Heart right ventricle (tissue), 16 donors: ENCODE data around the gene SH2D4B. TPM values are rescaled to one million over a fixed set of nuclear protein-coding genes. Genes with fewer than 3 reads are reported as not detected.

ENCODE experiments used
- ATAC-seq, 8 donors: fragments of 200-7000 bp; cut with Tn5 transposase; one replicate each; pipeline ENCODE4 v1.9.1; 2020; ENCODE audit warnings: mild to moderate bottlenecking in 8 of 8, moderate library complexity in 8 of 8, moderate number of reproducible peaks in 1 of 8
- DNase-seq, 2 donors: peaks; one replicate each; pipeline ENCODE4 v3.0.0-alpha.2; 2020
- H3K27ac ChIP-seq, 10 donors: fragments of 200-600 bp; sonication (generic) in 2 of 10; one replicate each; pipeline versions ENCODE4 v1.5.0 to v1.8.0; 2020 to 2022; ENCODE audit warnings: mild to moderate bottlenecking in 3 of 10
- H3K27me3 ChIP-seq, 7 donors: fragments of 200-600 bp; one replicate each; pipeline ENCODE4 v1.8.0; 2021 to 2022; ENCODE audit warnings: mild to moderate bottlenecking in 2 of 7
- H3K36me3 ChIP-seq, 9 donors: fragments of 200-600 bp; sonication (generic) in 1 of 9; one replicate each; pipeline versions ENCODE4 v1.5.0 to v1.8.0; 2020 to 2022; ENCODE audit warnings: mild to moderate bottlenecking in 2 of 9
- H3K4me1 ChIP-seq, 9 donors: fragments of 200-600 bp; sonication (generic) in 1 of 9; one replicate each; pipeline versions ENCODE4 v1.5.0 to v1.8.0; 2020 to 2022; ENCODE audit warnings: mild to moderate bottlenecking in 4 of 9
- H3K4me3 ChIP-seq, 10 donors: fragments of 200-600 bp; sonication (generic) in 2 of 10; one replicate each; pipeline versions ENCODE4 v1.5.0 to v1.8.0; 2020 to 2022; ENCODE audit warnings: mild to moderate bottlenecking in 7 of 10, moderate library complexity in 2 of 10
- H3K9me3 ChIP-seq, 11 donors: fragments of 200-600 bp in 10 of 11; sonication (generic) in 2 of 11; one replicate each; pipeline versions ENCODE4 v1.5.0 to v1.8.0; 2013 to 2022; ENCODE audit warnings: mild to moderate bottlenecking in 2 of 11, control low read depth in 1 of 11, moderate library complexity in 1 of 11
- CTCF ChIP-seq, 9 donors: fragments of 200-600 bp; sonication (generic) in 2 of 9; IDR thresholded peaks; one replicate each; pipeline versions ENCODE4 v1.5.0 to v1.8.0; 2021 to 2022; ENCODE audit warnings: antibody characterized with exemption in 9 of 9, mild to moderate bottlenecking in 5 of 9, moderate library complexity in 1 of 9
- WGBS, 2 donors: extraction: QIAGEN DNeasy Blood & Tissue Kit; methylation state at CpG; one replicate each; pipeline ENCODE4 v1.1.7; 2013; ENCODE audit warnings: inconsistent platforms in 1 of 2; 5-methylcytosine and 5-hydroxymethylcytosine counted together
- intact Hi-C, 10 donors: fragments of 100-400 bp; cut with DNase I; formaldehyde crosslinking; loops; one replicate each; pipeline versions ENCODE4 v1.11.1 to v1.14.2; 2022
- polyA plus RNA-seq, 2 donors: library from polyadenylated mRNA; stranded (reverse); fragments of 200-250 nt; gene quantifications; one replicate each; pipeline ENCODE4 v1.2.3, GENCODE V29; 2013
- total RNA-seq, 10 donors: library from RNA; stranded (reverse); fragmentation: NEBNext Ultra II Directional in 3 of 10; extraction: Animal tissue kit (Norgen Biotek cat#: 25700) in 3 of 10; gene quantifications; one replicate each; pipeline versions ENCODE4 v1.2.1 to v1.2.4, GENCODE V29; 2021 to 2023
- donor health status: Arrhythmogenic right ventricular cardiomyopathy.
- donor health status: ischemic (EF 13 %, LVEDD 7.1; RV severe dilation, severe dysfunction).
- donor health status: healthy with polysubstance abuse.
- donor health status: DM: no; HTN: yes; CAD: no.
- donor health status: DM: no; HTN: no; CAD: no.
- donor health status: ischemic (EF 25% LVEDD 6.9; RV normal size, moderate dysfunction).
- donor health status: ischemic (EF 25% LVEDD 5.7; RV mildly dilated, moderate dysfunction).
- donor health status: healthy.
- donor health status: DM: yes; HTN: yes; CAD: no.
- donor health status: Ischemic cardiomyopathy.
- donor health status: ischemic (EF 35%, LVEDD 5.7; RV mildly dilated, moderate dysfunction).
- donor health status: nonischemic (EF 11% LVEDD 7.7; RV severe dilation, severe dysfunction).
- donor health status: DM: yes; HTN: yes; CAD: no.
- donor health status: PGD.
- donor health status: ischemic (EF 29% LVEDD 5.4; RV normal size, mild dysfunction).
- donor health status: nonischemic (EF 23%, LVEDD 6.1; RV moderate dilation, normal function).

SH2D4B gene
- total and polyA plus RNA-seq, 12 donors: not detected

GRCh38 chr10:80502621-80503583, 34.8 kb upstream of the SH2D4B start:
- H3K36me3 ChIP-seq: peaks cover 0 to 25% (median 4%) of the 10 kb centered on the region in 9 donors
- peak overlapping the region; percentile 19 to 92 (median 78) for H3K27ac ChIP-seq
- H3K4me1 ChIP-seq: peaks cover 55 to 100% (median 98%) of the 10 kb centered on the region in 9 donors
- intact Hi-C loops: loop anchor here in 5 of 10 donors (2.0 to 5.0 kb wide), 5 partner anchors 36 to 116 kb away; partner anchors contain the start of gene TSPAN14 (in 1 of the 5)
- no peak for ATAC-seq
- H3K27me3 ChIP-seq: no peaks in the 10 kb centered on the region
- DNase-seq: no peak
- no peak for TF ChIP-seq CTCF (IDR thresholded peaks at IDR 0.05)
- no peak overlapping the region for H3K4me3 ChIP-seq
- WGBS, 2 donors: 69 to 82% methylated on average over 13 of the region's 13 CpGs
- no peaks in the 10 kb centered on the region for H3K9me3 ChIP-seq

DNA sequence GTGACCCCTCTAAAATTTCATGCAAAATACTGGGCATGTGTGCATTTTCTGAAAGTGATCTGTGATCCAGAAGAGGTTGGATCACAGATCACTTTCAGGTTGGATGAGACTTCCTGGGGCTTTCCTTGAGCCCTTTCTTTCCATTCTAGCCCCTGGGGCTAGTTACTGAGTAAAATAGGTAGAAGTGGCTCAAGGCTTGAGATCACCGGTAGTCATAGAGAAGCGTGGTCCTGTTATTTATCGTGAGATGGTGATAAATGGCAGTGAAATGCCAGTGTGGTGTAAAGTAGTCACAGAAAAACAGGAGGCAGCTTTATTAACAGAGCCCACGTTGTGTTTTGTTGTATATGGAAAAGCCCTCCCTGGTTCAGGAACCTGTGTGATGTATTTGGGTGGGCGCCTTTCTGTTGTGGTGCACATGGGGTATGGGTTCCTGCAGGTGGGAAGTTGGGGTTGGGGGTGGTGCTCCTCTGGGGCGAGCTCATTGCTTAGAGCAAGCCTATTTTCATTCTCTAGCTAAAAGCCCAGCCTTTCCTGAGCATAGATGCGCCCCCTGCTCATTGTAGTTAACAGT, 34.0 kb upstream of the SH2D4B start:
- no peaks in the 10 kb centered on the region for H3K27me3 ChIP-seq
- no peaks in the 10 kb centered on the region for H3K9me3 ChIP-seq
- no peak overlapping the region for H3K4me3 ChIP-seq
- peaks cover 48 to 100% (median 98%) of the 10 kb centered on the region in 9 donors for H3K4me1 ChIP-seq
- ATAC-seq (no peak), DNase-seq (no peak)
- intact Hi-C loops: loop anchor here in 9 of 10 donors (2.0 to 5.0 kb wide), 8 partner anchors 36 to 117 kb away; partner anchors contain the start of gene TSPAN14 (in 1 of the 9)
- H3K27ac ChIP-seq: peak overlapping the region in 9 of 10 donors; percentile 49 to 92 (median 79)
- no peak for TF ChIP-seq CTCF (IDR thresholded peaks at IDR 0.05)
- WGBS, 2 donors: 76 to 77% methylated on average over 7 of the region's 7 CpGs
- H3K36me3 ChIP-seq: peaks cover 0 to 32% (median 4%) of the 10 kb centered on the region in 9 donors

DNA sequence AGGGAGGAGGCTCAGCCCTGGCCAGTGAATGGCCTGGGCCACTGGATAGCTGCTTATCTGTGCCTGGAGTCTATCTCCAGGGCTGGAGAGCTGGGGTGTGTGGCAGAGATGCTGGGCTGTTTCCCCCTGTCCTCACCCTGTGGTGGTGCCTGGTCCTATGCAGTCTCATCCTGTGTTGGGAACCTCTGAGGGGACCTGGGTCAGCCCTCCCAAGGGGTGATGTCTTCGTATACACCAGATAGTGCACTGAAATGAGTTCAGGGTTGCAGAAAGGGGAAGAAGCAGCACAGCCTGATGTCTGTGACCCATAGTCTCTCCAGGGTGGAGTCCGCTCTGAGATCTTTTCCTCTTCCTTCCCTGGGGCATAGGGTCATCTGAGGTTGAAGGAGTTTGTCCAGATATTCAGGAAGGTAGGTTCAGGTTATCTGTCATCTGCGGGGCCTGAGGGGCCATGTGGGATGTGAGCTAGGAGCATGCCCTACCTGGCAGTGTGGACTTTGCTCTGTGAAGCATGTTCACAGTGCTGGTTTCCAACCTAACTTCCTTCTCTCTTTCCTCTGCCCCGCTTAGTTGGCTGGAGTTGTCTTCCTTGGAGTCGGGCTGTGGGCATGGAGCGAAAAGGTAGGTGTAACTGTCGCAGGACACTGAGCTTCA, 33.4 kb upstream of the SH2D4B start:
- DNase-seq (no peak), ATAC-seq (peak in 6 of 8 donors; percentile 5 to 29 (median 18))
- H3K27ac ChIP-seq: peak overlapping the region; percentile 6 to 92 (median 79)

More for the DNA sequence above, 33.4 kb upstream of the SH2D4B start:
- intact Hi-C loops: loop anchor here in 9 of 10 donors (2.0 to 5.0 kb wide), 6 partner anchors 37 to 117 kb away; no protein-coding TSS in a partner anchor
- Histone ChIP-seq H3K9me3 (no peaks in the 10 kb centered on the region), H3K4me3 (peak overlapping the region in 1 of 10 donors; percentile 1), H3K4me1 (peaks cover 46 to 100% (median 98%) of the 10 kb centered on the region in 9 donors), H3K27me3 (no peaks in the 10 kb centered on the region), H3K36me3 (peaks cover 0 to 38% (median 4%) of the 10 kb centered on the region in 9 donors)
- WGBS, 2 donors: 61 to 68% methylated on average over 7 of the region's 7 CpGs
- TF ChIP-seq CTCF (IDR thresholded peaks at IDR 0.05): no peak
